Measurements from ENCODE around the gene ZNF808. TPM values are rescaled to one million over a fixed set of nuclear protein-coding genes. Genes with fewer than 3 reads are reported as not detected.
"Not testable (repeated sequence)": the region's sequence is repeated elsewhere in the genome, so short reads cannot be mapped to it uniquely, and the experiment has no call there.

The ZNF808 gene
- total RNA-seq, 1 experiment from 2014 or later, result 39.7 TPM

GRCh38 chr19:52498571-52498970, 28.9 kb upstream of the ZNF808 start:
- Histone ChIP-seq H3K27me3 (ENCODE audit: low read length) (no peaks in the 10 kb centered on the region), H2AFZ (ENCODE audit: low read length) (no peak overlapping the region), H3K79me2 (ENCODE audit: low read length) (no peaks in the 10 kb centered on the region), H3K27ac (ENCODE audit: low read length) (no peak overlapping the region), H3K4me2 (ENCODE audit: low read depth, low read length, poor library complexity, severe bottlenecking) (no peak overlapping the region), H3K9ac (ENCODE audit: low read length) (no peak overlapping the region), H4K20me1 (ENCODE audit: insufficient read depth, low read depth, low read length) (no peaks in the 10 kb centered on the region), H3K9me3 (ENCODE audit: low read length) (no peaks in the 10 kb centered on the region), H3K9me2 (replicated peaks; ENCODE audit: insufficient read depth, low read length) (no peaks in the 10 kb centered on the region), H3K4me3 (ENCODE audit: low read length) (no peak overlapping the region), H3K4me1 (ENCODE audit: low read length) (no peaks in the 10 kb centered on the region), H3K36me3 (ENCODE audit: insufficient read depth, low read length) (no peaks in the 10 kb centered on the region)
- DNase-seq, result no peak

DNA sequence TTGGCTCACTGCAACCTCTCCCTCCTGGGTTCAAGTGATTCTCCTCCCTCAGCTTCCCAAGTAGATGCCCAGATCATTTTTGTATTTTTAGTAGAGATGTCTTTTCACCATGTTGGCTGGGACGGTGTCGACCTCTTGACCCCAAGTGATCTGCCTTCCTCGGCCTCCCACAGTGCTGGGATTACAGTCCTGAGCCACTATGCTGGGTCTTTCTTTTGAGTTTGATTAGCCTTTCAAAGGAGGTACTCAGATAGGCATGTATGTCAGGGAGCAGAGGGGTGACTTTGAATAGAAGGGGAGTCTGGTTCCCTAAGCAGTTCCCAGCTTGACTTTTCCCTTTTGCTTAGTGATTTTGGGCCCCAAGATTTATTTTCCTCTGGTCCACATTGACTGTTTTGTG, 27.0 kb upstream of the ZNF808 start:
- H3K4me2 ChIP-seq (ENCODE audit: low read depth, low read length, poor library complexity, severe bottlenecking); H2AFZ ChIP-seq (ENCODE audit: low read length); H3K36me3 ChIP-seq (ENCODE audit: insufficient read depth, low read length); H3K9me3 ChIP-seq (ENCODE audit: low read length); H3K9ac ChIP-seq (ENCODE audit: low read length); H3K4me3 ChIP-seq (ENCODE audit: low read length); H3K4me1 ChIP-seq (ENCODE audit: low read length); H4K20me1 ChIP-seq (ENCODE audit: insufficient read depth, low read depth, low read length); H3K79me2 ChIP-seq (ENCODE audit: low read length); DNase-seq; H3K27me3 ChIP-seq (ENCODE audit: low read length); H3K9me2 ChIP-seq (replicated peaks; ENCODE audit: insufficient read depth, low read length); H3K27ac ChIP-seq (ENCODE audit: low read length): not testable (repeated sequence)

DNA sequence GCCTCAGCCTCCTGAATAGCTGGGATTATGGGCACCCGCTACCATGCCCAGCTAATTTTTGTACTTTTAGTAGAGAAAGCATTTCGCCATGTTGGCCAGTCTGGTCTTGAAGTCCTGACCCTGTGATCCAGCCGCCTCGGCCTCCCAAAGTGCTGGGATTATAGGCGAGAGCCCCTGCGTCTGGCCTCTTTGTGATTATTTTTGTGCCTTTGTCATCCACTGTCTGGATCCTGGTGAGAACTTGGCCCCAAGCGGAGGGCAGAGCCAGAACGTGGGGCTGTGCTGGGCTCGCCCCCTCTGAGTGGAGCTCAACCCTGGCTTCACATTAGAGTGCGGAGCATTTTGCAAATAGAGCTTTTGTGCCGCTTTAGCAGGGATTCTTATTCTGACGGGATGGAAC, 26.5 kb upstream of the ZNF808 start:
- H2AFZ ChIP-seq (ENCODE audit: low read length); H4K20me1 ChIP-seq (ENCODE audit: insufficient read depth, low read depth, low read length); H3K9me3 ChIP-seq (ENCODE audit: low read length): not testable (repeated sequence)

DNA sequence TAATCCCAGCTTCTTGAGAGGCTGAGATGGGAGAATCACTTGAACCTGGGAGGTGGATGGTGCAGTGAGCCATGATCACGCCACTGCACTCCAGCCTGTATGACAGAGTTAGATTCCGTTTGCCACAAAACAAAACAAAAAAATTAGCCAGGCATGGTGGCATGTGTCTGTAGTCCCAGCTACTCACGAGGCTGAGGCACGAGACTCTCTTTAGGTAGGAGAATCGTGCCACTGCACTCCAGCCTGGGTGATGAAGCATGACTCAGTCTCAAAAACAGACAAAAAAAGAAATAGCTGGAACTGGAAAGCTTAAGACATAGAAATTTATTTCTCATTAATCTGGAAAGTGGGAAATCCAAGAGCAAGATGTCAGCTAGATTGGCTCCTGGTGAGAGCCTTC, 20.2 kb upstream of the ZNF808 start:
- no peak for DNase-seq
- Histone ChIP-seq H3K27ac (ENCODE audit: low read length) (no peak overlapping the region), H3K36me3 (ENCODE audit: insufficient read depth, low read length) (no peaks in the 10 kb centered on the region), H3K4me2 (ENCODE audit: low read depth, low read length, poor library complexity, severe bottlenecking) (no peak overlapping the region), H3K4me3 (ENCODE audit: low read length) (no peak overlapping the region), H3K79me2 (ENCODE audit: low read length) (no peaks in the 10 kb centered on the region), H2AFZ (ENCODE audit: low read length) (no peak overlapping the region), H3K9ac (ENCODE audit: low read length) (no peak overlapping the region), H3K9me3 (ENCODE audit: low read length) (peaks cover 5% of the 10 kb centered on the region; the same call in 1 of the 2 replicates), H3K9me2 (replicated peaks; ENCODE audit: insufficient read depth, low read length) (no peaks in the 10 kb centered on the region), H3K4me1 (ENCODE audit: low read length) (no peaks in the 10 kb centered on the region), H4K20me1 (ENCODE audit: insufficient read depth, low read depth, low read length) (no peaks in the 10 kb centered on the region), H3K27me3 (ENCODE audit: low read length) (no peaks in the 10 kb centered on the region)

More for the DNA sequence above, 26.5 kb upstream of the ZNF808 start:
- DNase-seq; H3K4me2 ChIP-seq (ENCODE audit: low read depth, low read length, poor library complexity, severe bottlenecking); H3K27ac ChIP-seq (ENCODE audit: low read length); H3K9me2 ChIP-seq (replicated peaks; ENCODE audit: insufficient read depth, low read length); H3K4me3 ChIP-seq (ENCODE audit: low read length); H3K27me3 ChIP-seq (ENCODE audit: low read length); H3K4me1 ChIP-seq (ENCODE audit: low read length); H3K79me2 ChIP-seq (ENCODE audit: low read length); H3K36me3 ChIP-seq (ENCODE audit: insufficient read depth, low read length); H3K9ac ChIP-seq (ENCODE audit: low read length): not testable (repeated sequence)

- no peaks in the 10 kb centered on the region for H4K20me1 ChIP-seq (ENCODE audit: insufficient read depth, low read depth, low read length)
- no peak overlapping the region for H2AFZ ChIP-seq (ENCODE audit: low read length)
- no peak overlapping the region for H3K4me3 ChIP-seq (ENCODE audit: low read length)
- no peaks in the 10 kb centered on the region for H3K9me2 ChIP-seq (replicated peaks; ENCODE audit: insufficient read depth, low read length)
- no peaks in the 10 kb centered on the region for H3K36me3 ChIP-seq (ENCODE audit: insufficient read depth, low read length)
- no peaks in the 10 kb centered on the region for H3K27me3 ChIP-seq (ENCODE audit: low read length)
- no peak overlapping the region for H3K9ac ChIP-seq (ENCODE audit: low read length)
- no peak overlapping the region for H3K27ac ChIP-seq (ENCODE audit: low read length)
- no peak overlapping the region for H3K4me2 ChIP-seq (ENCODE audit: low read depth, low read length, poor library complexity, severe bottlenecking)
- H3K4me1 ChIP-seq (ENCODE audit: low read length), result no peaks in the 10 kb centered on the region
- no peak for DNase-seq
- peaks cover 5% of the 10 kb centered on the region; the same call in 1 of the 2 replicates for H3K9me3 ChIP-seq (ENCODE audit: low read length)
- H3K79me2 ChIP-seq (ENCODE audit: low read length), result no peaks in the 10 kb centered on the region
Measured at GRCh38 chr19:52516191-52516590, 11.3 kb upstream of the ZNF808 start.

GRCh38 chr19:52518646-52519045, 8.8 kb upstream of the ZNF808 start:
- Histone ChIP-seq H3K4me1 (ENCODE audit: low read length) (no peaks in the 10 kb centered on the region), H4K20me1 (ENCODE audit: insufficient read depth, low read depth, low read length) (no peaks in the 10 kb centered on the region), H3K27me3 (ENCODE audit: low read length) (no peaks in the 10 kb centered on the region), H3K9ac (ENCODE audit: low read length) (no peak overlapping the region), H3K4me3 (ENCODE audit: low read length) (no peak overlapping the region), H3K79me2 (ENCODE audit: low read length) (no peaks in the 10 kb centered on the region), H3K27ac (ENCODE audit: low read length) (no peak overlapping the region), H2AFZ (ENCODE audit: low read length) (no peak overlapping the region), H3K9me2 (replicated peaks; ENCODE audit: insufficient read depth, low read length) (no peaks in the 10 kb centered on the region), H3K36me3 (ENCODE audit: insufficient read depth, low read length) (no peaks in the 10 kb centered on the region), H3K4me2 (ENCODE audit: low read depth, low read length, poor library complexity, severe bottlenecking) (no peak overlapping the region), H3K9me3 (ENCODE audit: low read length) (no peaks in the 10 kb centered on the region; the same call in 1 of the 2 replicates)
- no peak for DNase-seq

DNA sequence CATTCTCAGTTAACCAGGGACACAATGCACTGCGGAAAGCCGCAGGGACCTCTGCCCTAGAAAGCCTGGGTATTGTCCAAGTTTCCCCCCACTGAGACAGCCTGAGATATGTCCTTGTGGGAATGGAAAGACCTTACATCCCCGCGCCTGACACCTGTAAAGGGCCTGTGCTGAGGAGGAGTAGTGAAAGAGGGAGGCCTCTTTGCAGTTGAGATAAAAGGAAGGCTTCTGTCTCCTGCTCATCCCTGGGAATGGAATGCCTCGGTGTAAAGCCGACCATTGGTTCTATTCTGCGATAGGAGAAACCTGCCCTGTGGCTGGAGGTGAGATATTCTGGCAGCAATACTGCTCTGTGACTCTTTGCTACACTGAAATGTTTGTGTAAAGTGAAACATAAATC, 8.3 kb upstream of the ZNF808 start:
- not testable (repeated sequence) for H3K36me3 ChIP-seq (ENCODE audit: insufficient read depth, low read length); H3K9me3 ChIP-seq (ENCODE audit: low read length)

DNA sequence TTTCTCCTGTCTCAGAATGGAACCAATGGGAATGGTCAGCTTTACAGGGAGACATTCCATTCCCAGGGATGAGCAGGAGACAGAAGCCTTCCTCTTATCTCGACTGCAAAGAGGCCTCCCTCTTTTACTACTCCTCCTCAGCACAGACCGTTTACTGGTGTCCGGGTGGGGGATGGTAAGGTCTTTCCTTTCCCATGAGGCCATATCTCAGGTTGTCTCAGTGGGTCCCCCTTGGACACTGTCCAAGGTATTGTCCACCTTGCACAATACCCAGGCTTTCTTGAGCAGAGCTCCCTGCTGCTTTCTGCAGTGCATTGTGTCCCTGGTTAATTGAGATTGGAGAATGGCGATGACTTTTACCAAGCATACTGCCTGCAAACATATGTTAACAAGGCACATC, 7.5 kb upstream of the ZNF808 start:
- Histone ChIP-seq H3K9me3 (ENCODE audit: low read length) (0 out of 2 replicates have a peak, but pooled peaks cover 4% of the 10 kb centered on the region), H2AFZ (ENCODE audit: low read length) (no peak overlapping the region)

More for the DNA sequence above, 8.3 kb upstream of the ZNF808 start:
- H3K27me3 ChIP-seq (ENCODE audit: low read length); H2AFZ ChIP-seq (ENCODE audit: low read length); H3K4me1 ChIP-seq (ENCODE audit: low read length); H3K9ac ChIP-seq (ENCODE audit: low read length); H3K4me2 ChIP-seq (ENCODE audit: low read depth, low read length, poor library complexity, severe bottlenecking); H3K9me2 ChIP-seq (replicated peaks; ENCODE audit: insufficient read depth, low read length); H3K4me3 ChIP-seq (ENCODE audit: low read length); DNase-seq; H4K20me1 ChIP-seq (ENCODE audit: insufficient read depth, low read depth, low read length); H3K27ac ChIP-seq (ENCODE audit: low read length); H3K79me2 ChIP-seq (ENCODE audit: low read length): not testable (repeated sequence)

GRCh38 chr19:52522551-52522950, 4.9 kb upstream of the ZNF808 start:
- H3K36me3 ChIP-seq (ENCODE audit: insufficient read depth, low read length), result no peaks in the 10 kb centered on the region

More for the DNA sequence above, 7.5 kb upstream of the ZNF808 start:
- no peak overlapping the region for H3K9ac ChIP-seq (ENCODE audit: low read length)
- H3K79me2 ChIP-seq (ENCODE audit: low read length), result no peaks in the 10 kb centered on the region
- DNase-seq, result no peak
- no peaks in the 10 kb centered on the region for H3K4me1 ChIP-seq (ENCODE audit: low read length)
- no peaks in the 10 kb centered on the region for H3K36me3 ChIP-seq (ENCODE audit: insufficient read depth, low read length)
- no peaks in the 10 kb centered on the region for H3K27me3 ChIP-seq (ENCODE audit: low read length)
- no peak overlapping the region for H3K4me2 ChIP-seq (ENCODE audit: low read depth, low read length, poor library complexity, severe bottlenecking)
- H3K9me2 ChIP-seq (replicated peaks; ENCODE audit: insufficient read depth, low read length), result no peaks in the 10 kb centered on the region
- H3K27ac ChIP-seq (ENCODE audit: low read length), result no peak overlapping the region
- H3K4me3 ChIP-seq (ENCODE audit: low read length), result no peak overlapping the region
- H4K20me1 ChIP-seq (ENCODE audit: insufficient read depth, low read depth, low read length), result no peaks in the 10 kb centered on the region

More at GRCh38 chr19:52522551-52522950, 4.9 kb upstream of the ZNF808 start:
- H3K4me3 ChIP-seq (ENCODE audit: low read length), result no peak overlapping the region
- H3K27ac ChIP-seq (ENCODE audit: low read length), result no peak overlapping the region
- peaks cover 6% of the 10 kb centered on the region for H3K4me1 ChIP-seq (ENCODE audit: low read length)
- H3K9me3 ChIP-seq (ENCODE audit: low read length), result 0 out of 2 replicates have a peak, but pooled peaks cover 4% of the 10 kb centered on the region
- H2AFZ ChIP-seq (ENCODE audit: low read length), result no peak overlapping the region
- H3K9me2 ChIP-seq (replicated peaks; ENCODE audit: insufficient read depth, low read length), result no peaks in the 10 kb centered on the region
- H3K79me2 ChIP-seq (ENCODE audit: low read length), result peaks cover under 1% of the 10 kb centered on the region
- no peak for DNase-seq
- H4K20me1 ChIP-seq (ENCODE audit: insufficient read depth, low read depth, low read length), result no peaks in the 10 kb centered on the region
- H3K9ac ChIP-seq (ENCODE audit: low read length), result no peak overlapping the region
- H3K4me2 ChIP-seq (ENCODE audit: low read depth, low read length, poor library complexity, severe bottlenecking), result no peak overlapping the region
- H3K27me3 ChIP-seq (ENCODE audit: low read length), result no peaks in the 10 kb centered on the region

Measured in Karpas-422 (cell line).